Neural progenitor cell (in vitro differentiated cells): ENCODE measurements around the gene ACSL4.

Source experiments
- CTCF ChIP-seq: fragments of 200-600 bp; sonication (generic); IDR thresholded peaks from 2 replicates; pipeline ENCODE4 v1.5.1; 2017; ENCODE audit warnings: antibody characterized with exemption, mild to moderate bottlenecking
- EZH2 ChIP-seq: fragments of 200-600 bp; sonication (generic); IDR thresholded peaks from 2 replicates; pipeline ENCODE4 v1.6.1; 2017; ENCODE audit warnings: antibody characterized with exemption, mild to moderate bottlenecking, moderate library complexity

- TF ChIP-seq CTCF (no peak), EZH2 (no peak)
These were observed 110.8 kb downstream of the ACSL4 start for GRCh38 chrX:109622270-109622669.
